ENCODE data around the gene HOXD4. TPM values are rescaled to one million over a fixed set of nuclear protein-coding genes. Genes with fewer than 3 reads are reported as not detected.

HOXD4 gene
- polyA plus RNA-seq, 2 donors: 0.61 to 1.0 TPM

DNA sequence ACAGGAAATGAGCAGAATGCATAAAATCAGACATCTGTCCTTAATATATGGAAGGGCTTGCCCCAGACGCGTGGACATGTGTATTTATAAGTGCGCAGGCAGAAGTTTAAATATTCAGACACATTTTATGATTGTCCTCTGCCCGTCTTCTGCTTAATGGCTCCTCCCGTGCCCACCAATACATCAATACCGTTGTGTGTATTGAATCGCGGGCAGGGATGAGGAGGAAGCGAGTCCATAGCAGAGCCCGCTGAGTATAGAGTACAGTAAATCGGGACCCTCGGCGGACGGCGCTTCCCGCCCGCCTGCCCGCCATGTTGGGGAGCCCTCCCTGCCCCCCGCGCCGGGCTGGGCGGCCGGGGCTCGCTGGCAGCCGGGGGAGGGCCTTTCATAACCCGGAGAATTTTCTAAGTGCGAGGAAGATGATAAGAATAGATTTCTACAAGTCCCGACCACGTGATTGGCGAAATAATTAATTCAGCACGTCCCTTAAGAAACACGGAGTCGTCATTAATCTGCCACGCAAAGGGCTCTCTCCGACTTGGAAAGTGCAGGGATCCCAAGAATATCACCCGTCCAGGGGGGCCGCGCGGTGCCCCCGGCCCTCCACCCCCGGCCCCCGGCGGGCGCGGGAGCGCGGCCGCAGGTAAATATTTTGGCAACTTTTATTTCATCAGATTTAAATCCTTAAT, 5.6 kb downstream of the HOXD4 start, which contains the start of gene HOXD3:
Gene HOXD3, plus strand, starts transcription at position 501 of the 692 bp plus-strand sequence. CDS start 11,808 bp downstream, outside the sequence.
- H3K27ac ChIP-seq (ENCODE audit: low read depth in 2 of 2, low read length in 1 of 2): no peak within 1 kb of the TSS
- 10 to 16% methylated on average over 48 of the region's 48 CpGs for WGBS, 2 donors
- peak within 1 kb of the TSS in 1 of 2 donors; percentile 13 for H3K4me3 ChIP-seq (ENCODE audit: low read depth in 1 of 2, low read length in 2 of 2)
- peaks cover 4 to 63% of the 10 kb centered on the region in 2 donors for H3K27me3 ChIP-seq (ENCODE audit: control insufficient read depth in 1 of 2, insufficient read depth in 2 of 2, low read length in 2 of 2)
- H3K4me1 ChIP-seq (ENCODE audit: control insufficient read depth in 2 of 2, insufficient read depth in 2 of 2, low read length in 1 of 2): peaks cover 3 to 10% of the 10 kb centered on the region in 2 donors
- H3K36me3 ChIP-seq (ENCODE audit: control insufficient read depth in 2 of 2, insufficient read depth in 2 of 2, low read length in 1 of 2): no peaks in the 10 kb centered on the region
- peaks cover 0 to 6% of the 10 kb centered on the region in 2 donors for H3K9me3 ChIP-seq (ENCODE audit: control insufficient read depth in 2 of 2, insufficient read depth in 1 of 2, low read depth in 1 of 2, low read length in 1 of 2)

GRCh38 chr2:176157499-176158185, 6.3 kb downstream of the HOXD4 start:
- Histone ChIP-seq H3K4me1 (ENCODE audit: control insufficient read depth in 2 of 2, insufficient read depth in 2 of 2, low read length in 1 of 2) (peaks cover 3 to 9% of the 10 kb centered on the region in 2 donors), H3K36me3 (ENCODE audit: control insufficient read depth in 2 of 2, insufficient read depth in 2 of 2, low read length in 1 of 2) (no peaks in the 10 kb centered on the region), H3K9me3 (ENCODE audit: control insufficient read depth in 2 of 2, insufficient read depth in 1 of 2, low read depth in 1 of 2, low read length in 1 of 2) (peaks cover 0 to 6% of the 10 kb centered on the region in 2 donors), H3K27me3 (ENCODE audit: control insufficient read depth in 1 of 2, insufficient read depth in 2 of 2, low read length in 2 of 2) (peaks cover 8 to 65% of the 10 kb centered on the region in 2 donors), H3K27ac (ENCODE audit: low read depth in 2 of 2, low read length in 1 of 2) (no peak overlapping the region), H3K4me3 (ENCODE audit: low read depth in 1 of 2, low read length in 2 of 2) (peak overlapping the region in 1 of 2 donors; percentile 13)
- 16 to 23% methylated on average over 43 of the region's 43 CpGs for WGBS, 2 donors

- peaks cover 8 to 65% of the 10 kb centered on the region in 2 donors for H3K27me3 ChIP-seq (ENCODE audit: control insufficient read depth in 1 of 2, insufficient read depth in 2 of 2, low read length in 2 of 2)
- H3K36me3 ChIP-seq (ENCODE audit: control insufficient read depth in 2 of 2, insufficient read depth in 2 of 2, low read length in 1 of 2): no peaks in the 10 kb centered on the region
- H3K9me3 ChIP-seq (ENCODE audit: control insufficient read depth in 2 of 2, insufficient read depth in 1 of 2, low read depth in 1 of 2, low read length in 1 of 2): peaks cover 0 to 6% of the 10 kb centered on the region in 2 donors
- 18 to 20% methylated on average over 22 of the region's 22 CpGs for WGBS, 2 donors
- H3K27ac ChIP-seq (ENCODE audit: low read depth in 2 of 2, low read length in 1 of 2): no peak overlapping the region
- no peak overlapping the region for H3K4me3 ChIP-seq (ENCODE audit: low read depth in 1 of 2, low read length in 2 of 2)
- peaks cover 3 to 9% of the 10 kb centered on the region in 2 donors for H3K4me1 ChIP-seq (ENCODE audit: control insufficient read depth in 2 of 2, insufficient read depth in 2 of 2, low read length in 1 of 2)
Measured at GRCh38 chr2:176158186-176158591, 6.8 kb downstream of the HOXD4 start.

- Histone ChIP-seq H3K36me3 (ENCODE audit: control insufficient read depth in 2 of 2, insufficient read depth in 2 of 2, low read length in 1 of 2) (no peaks in the 10 kb centered on the region), H3K4me3 (ENCODE audit: low read depth in 1 of 2, low read length in 2 of 2) (no peak overlapping the region), H3K27ac (ENCODE audit: low read depth in 2 of 2, low read length in 1 of 2) (no peak overlapping the region), H3K4me1 (ENCODE audit: control insufficient read depth in 2 of 2, insufficient read depth in 2 of 2, low read length in 1 of 2) (peaks cover 3 to 9% of the 10 kb centered on the region in 2 donors), H3K9me3 (ENCODE audit: control insufficient read depth in 2 of 2, insufficient read depth in 1 of 2, low read depth in 1 of 2, low read length in 1 of 2) (peaks cover 0 to 6% of the 10 kb centered on the region in 2 donors), H3K27me3 (ENCODE audit: control insufficient read depth in 1 of 2, insufficient read depth in 2 of 2, low read length in 2 of 2) (peaks cover 12 to 70% of the 10 kb centered on the region in 2 donors)
- WGBS, 2 donors: 17 to 19% methylated on average over 39 of the region's 39 CpGs
Measured at GRCh38 chr2:176158855-176159662, 7.7 kb downstream of the HOXD4 start.

GRCh38 chr2:176159663-176160250, 8.4 kb downstream of the HOXD4 start:
- Histone ChIP-seq H3K9me3 (ENCODE audit: control insufficient read depth in 2 of 2, insufficient read depth in 1 of 2, low read depth in 1 of 2, low read length in 1 of 2) (peaks cover 0 to 11% of the 10 kb centered on the region in 2 donors), H3K27ac (ENCODE audit: low read depth in 2 of 2, low read length in 1 of 2) (no peak overlapping the region), H3K4me3 (ENCODE audit: low read depth in 1 of 2, low read length in 2 of 2) (no peak overlapping the region), H3K27me3 (ENCODE audit: control insufficient read depth in 1 of 2, insufficient read depth in 2 of 2, low read length in 2 of 2) (peaks cover 17 to 77% of the 10 kb centered on the region in 2 donors), H3K36me3 (ENCODE audit: control insufficient read depth in 2 of 2, insufficient read depth in 2 of 2, low read length in 1 of 2) (no peaks in the 10 kb centered on the region), H3K4me1 (ENCODE audit: control insufficient read depth in 2 of 2, insufficient read depth in 2 of 2, low read length in 1 of 2) (peaks cover 3 to 9% of the 10 kb centered on the region in 2 donors)
- 11 to 16% methylated on average over 44 of the region's 44 CpGs for WGBS, 2 donors

DNA sequence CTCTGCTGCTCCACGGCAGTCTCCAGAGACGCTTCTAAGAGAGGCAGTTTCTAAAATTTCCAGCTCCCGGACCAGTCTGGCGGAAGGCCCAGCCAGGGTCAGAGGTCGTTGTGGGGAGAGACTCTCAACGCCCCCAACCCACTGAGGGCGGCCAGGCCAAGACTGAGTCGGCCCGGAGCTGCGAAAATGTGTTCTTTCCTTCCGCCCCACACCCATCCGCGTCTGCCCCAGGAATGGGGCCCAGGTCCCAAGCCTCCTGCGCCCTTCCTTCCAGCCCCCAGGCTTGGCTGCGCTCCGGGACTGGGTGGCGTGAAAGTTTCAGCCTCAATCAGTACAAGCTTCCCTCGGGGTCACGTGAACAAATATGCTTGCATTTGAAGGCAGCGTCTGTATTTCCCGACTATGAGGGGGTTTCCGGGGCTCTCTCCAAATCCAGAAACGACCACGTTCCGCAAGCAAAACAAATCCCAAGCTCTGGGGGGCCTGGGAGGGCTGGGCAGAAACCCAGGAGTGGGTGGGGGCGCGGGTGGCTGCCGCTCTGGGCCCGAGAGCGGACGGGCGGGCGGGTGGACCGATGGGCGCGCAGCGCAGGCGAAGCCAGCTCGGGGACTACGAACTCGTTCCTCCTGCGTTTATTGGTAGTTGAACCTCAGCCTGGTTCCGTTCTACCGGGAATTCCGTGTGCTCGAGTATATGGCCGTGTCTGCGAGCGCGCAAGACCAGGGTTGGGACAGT, 9.1 kb downstream of the HOXD4 start:
- Histone ChIP-seq H3K36me3 (ENCODE audit: control insufficient read depth in 2 of 2, insufficient read depth in 2 of 2, low read length in 1 of 2) (no peaks in the 10 kb centered on the region), H3K27me3 (ENCODE audit: control insufficient read depth in 1 of 2, insufficient read depth in 2 of 2, low read length in 2 of 2) (peaks cover 17 to 84% of the 10 kb centered on the region in 2 donors), H3K9me3 (ENCODE audit: control insufficient read depth in 2 of 2, insufficient read depth in 1 of 2, low read depth in 1 of 2, low read length in 1 of 2) (peaks cover 0 to 12% of the 10 kb centered on the region in 2 donors), H3K4me3 (ENCODE audit: low read depth in 1 of 2, low read length in 2 of 2) (no peak overlapping the region), H3K27ac (ENCODE audit: low read depth in 2 of 2, low read length in 1 of 2) (no peak overlapping the region), H3K4me1 (ENCODE audit: control insufficient read depth in 2 of 2, insufficient read depth in 2 of 2, low read length in 1 of 2) (peaks cover 5 to 12% of the 10 kb centered on the region in 2 donors)
- 12 to 20% methylated on average over 50 of the region's 50 CpGs for WGBS, 2 donors

- Histone ChIP-seq H3K27ac (ENCODE audit: low read depth in 2 of 2, low read length in 1 of 2) (no peak overlapping the region), H3K9me3 (ENCODE audit: control insufficient read depth in 2 of 2, insufficient read depth in 1 of 2, low read depth in 1 of 2, low read length in 1 of 2) (peaks cover 0 to 13% of the 10 kb centered on the region in 2 donors), H3K4me3 (ENCODE audit: low read depth in 1 of 2, low read length in 2 of 2) (no peak overlapping the region), H3K4me1 (ENCODE audit: control insufficient read depth in 2 of 2, insufficient read depth in 2 of 2, low read length in 1 of 2) (peaks cover 5 to 12% of the 10 kb centered on the region in 2 donors), H3K36me3 (ENCODE audit: control insufficient read depth in 2 of 2, insufficient read depth in 2 of 2, low read length in 1 of 2) (no peaks in the 10 kb centered on the region), H3K27me3 (ENCODE audit: control insufficient read depth in 1 of 2, insufficient read depth in 2 of 2, low read length in 2 of 2) (peaks cover 17 to 87% of the 10 kb centered on the region in 2 donors)
- WGBS, 2 donors: 19 to 26% methylated on average over 22 of the region's 22 CpGs
Measured at GRCh38 chr2:176160986-176161824, 9.9 kb downstream of the HOXD4 start.

All from esophagus (tissue), 2 donors.